Coronary artery (tissue), 2 donors: ENCODE data around the gene MSTN.

Source experiments
- DNase-seq: peaks from one replicate; pipeline ENCODE4 v3.0.0-alpha.2; 2017; ENCODE audit warnings: low spot score
- H3K27ac ChIP-seq, 2 donors: fragments of 200-600 bp; sonication (generic); one replicate each; pipeline ENCODE4 v1.5.1; 2016 to 2019
- H3K4me3 ChIP-seq: fragments of 200-600 bp; sonication (generic); 2 replicates; pipeline ENCODE4 v1.5.1; 2016; ENCODE audit warnings: mild to moderate bottlenecking, moderate library complexity
- TF ChIP-seq, protein P1 (sequence below): fragments of 200-600 bp; sonication (generic); IDR thresholded peaks from one replicate; pipeline ENCODE4 v1.5.1; 2019; ENCODE audit warnings: antibody characterized with exemption

Gene MSTN

DNA sequence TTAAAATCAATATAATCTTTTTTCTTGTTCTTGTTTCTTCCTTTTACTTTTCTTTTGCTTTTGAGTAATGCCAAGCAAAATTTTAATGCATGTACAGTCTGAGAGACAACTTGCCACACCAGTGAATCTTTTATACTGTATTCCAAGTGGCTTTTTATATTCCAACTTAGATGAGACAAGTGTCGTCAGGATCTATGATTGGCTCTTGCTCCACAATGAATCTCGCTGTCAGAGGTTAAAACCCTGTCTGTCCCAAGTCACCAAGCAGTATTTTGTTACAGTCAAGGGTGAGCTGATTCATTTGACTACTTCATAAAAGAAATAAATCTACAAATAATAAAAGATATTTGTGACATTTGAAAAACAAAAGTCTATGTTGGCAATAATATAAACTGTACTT, at the start of gene MSTN:
Gene MSTN (minus strand): TSS at position 129 of the 400 bp plus-strand sequence. CDS start 133 bp downstream, outside the sequence.
- H3K4me3 ChIP-seq, result no peak within 1 kb of the TSS

DNA sequence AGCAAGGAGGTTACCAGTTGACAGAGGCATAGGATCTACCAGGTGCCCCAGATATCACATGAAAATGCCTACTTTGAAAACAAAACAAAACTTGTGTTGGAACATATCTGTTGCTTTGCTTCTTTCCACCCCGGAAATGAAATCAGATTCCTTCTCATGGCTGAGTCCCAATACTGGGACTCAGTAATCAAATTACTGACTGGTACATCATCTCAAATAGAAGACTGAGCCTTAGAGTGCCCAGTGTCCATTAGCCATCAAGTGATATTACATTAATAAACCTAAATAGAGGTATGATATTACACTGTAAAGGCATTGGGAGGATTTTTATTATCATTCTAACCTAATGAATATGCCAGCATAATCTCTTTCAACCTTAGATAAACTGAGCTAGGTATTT, 48.6 kb upstream of the MSTN start:
- TF ChIP-seq, protein P1, sequence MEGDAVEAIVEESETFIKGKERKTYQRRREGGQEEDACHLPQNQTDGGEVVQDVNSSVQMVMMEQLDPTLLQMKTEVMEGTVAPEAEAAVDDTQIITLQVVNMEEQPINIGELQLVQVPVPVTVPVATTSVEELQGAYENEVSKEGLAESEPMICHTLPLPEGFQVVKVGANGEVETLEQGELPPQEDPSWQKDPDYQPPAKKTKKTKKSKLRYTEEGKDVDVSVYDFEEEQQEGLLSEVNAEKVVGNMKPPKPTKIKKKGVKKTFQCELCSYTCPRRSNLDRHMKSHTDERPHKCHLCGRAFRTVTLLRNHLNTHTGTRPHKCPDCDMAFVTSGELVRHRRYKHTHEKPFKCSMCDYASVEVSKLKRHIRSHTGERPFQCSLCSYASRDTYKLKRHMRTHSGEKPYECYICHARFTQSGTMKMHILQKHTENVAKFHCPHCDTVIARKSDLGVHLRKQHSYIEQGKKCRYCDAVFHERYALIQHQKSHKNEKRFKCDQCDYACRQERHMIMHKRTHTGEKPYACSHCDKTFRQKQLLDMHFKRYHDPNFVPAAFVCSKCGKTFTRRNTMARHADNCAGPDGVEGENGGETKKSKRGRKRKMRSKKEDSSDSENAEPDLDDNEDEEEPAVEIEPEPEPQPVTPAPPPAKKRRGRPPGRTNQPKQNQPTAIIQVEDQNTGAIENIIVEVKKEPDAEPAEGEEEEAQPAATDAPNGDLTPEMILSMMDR, result no peak
- DNase-seq, result no peak
- Histone ChIP-seq H3K27ac (no peak overlapping the region), H3K4me3 (no peak overlapping the region)

More for the DNA sequence above, at the start of gene MSTN:
- TF ChIP-seq, protein P1, result no peak
- no peak for DNase-seq
- no peak within 1 kb of the TSS for H3K27ac ChIP-seq

DNA sequence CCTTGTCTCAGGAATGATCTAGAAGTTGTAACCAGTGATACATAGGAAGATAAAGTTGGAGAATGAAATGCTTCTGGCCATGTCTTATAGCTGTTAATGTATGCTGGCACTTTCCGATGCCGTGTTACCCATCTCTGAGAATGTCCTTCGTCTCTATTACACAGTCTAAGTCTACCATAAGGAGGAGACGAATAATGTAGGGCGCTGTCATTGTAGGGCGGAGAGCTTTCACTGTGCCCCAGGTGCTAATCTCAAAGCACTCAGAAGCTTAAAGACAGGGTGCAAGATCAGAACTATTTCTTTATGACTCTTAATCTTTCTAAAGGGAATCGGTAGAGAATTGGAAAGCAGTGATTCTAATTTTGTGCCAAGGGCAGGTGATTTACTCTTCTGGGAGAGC, 48.2 kb upstream of the MSTN start:
- DNase-seq, result no peak
- no peak overlapping the region for H3K4me3 ChIP-seq
- H3K27ac ChIP-seq, result no peak overlapping the region
- TF ChIP-seq, protein P1, result no peak

DNA sequence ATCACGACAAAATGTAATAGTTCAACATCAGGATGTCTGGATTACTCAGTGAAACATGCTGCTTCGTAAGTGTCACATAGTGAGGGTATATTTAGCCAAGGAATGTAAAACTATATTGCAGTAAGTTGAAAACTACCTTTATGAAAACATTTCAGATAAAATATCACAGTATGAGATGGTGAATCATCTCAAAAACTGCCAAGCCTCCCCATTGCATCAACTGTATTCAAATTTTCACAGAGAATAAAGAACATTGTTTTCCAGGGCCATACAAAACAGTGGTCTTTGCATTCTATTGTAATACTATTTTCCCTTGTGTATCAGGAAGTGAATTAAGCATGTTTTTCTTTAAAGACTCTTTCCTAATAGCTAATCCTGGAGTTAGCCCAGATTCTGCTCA, 47.6 kb upstream of the MSTN start:
- TF ChIP-seq, protein P1, result no peak
- no peak for DNase-seq
- Histone ChIP-seq H3K4me3 (no peak overlapping the region), H3K27ac (no peak overlapping the region)

DNA sequence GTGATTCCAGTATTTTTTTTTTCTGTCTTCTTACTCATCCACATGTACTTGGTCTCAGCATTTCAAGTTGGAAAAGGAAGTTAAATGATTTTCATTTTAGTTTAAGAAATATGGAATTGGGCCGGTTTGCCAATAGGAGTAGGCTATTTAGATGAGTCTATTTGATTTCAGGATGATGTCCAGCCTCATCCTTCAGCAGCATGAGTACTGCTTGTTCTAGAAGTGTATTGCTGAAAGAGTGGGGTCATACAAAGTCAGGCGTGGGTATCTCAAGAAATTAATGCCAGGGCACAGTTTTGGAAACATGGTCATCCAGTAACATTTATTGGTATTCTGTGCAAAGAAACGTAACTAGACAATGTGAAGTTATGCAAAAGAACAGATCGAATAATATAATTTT, 44.9 kb upstream of the MSTN start:
- TF ChIP-seq, protein P1, result no peak
- no peak for DNase-seq
- H3K4me3 ChIP-seq, result no peak overlapping the region
- H3K27ac ChIP-seq, result no peak overlapping the region

DNA sequence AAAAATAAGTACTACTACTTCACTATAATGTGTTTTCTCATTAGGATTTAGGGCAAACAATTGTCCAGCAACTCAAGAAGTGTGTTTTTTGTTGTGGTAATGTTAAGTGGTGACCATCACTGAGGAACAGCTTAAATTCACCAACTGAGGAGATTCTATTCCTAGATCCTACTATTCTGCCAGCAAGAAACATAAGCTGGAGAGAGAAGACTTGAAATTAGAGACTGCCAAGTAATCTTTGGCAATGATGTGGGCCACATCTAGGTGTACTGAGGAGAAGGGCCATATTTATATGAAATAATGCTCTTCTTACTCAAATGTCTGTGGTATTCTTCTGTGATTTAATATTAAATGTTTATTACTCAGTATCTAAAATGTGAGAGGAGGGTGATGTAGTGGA, 44.3 kb upstream of the MSTN start:
- H3K27ac ChIP-seq, result no peak overlapping the region
- H3K4me3 ChIP-seq, result no peak overlapping the region
- TF ChIP-seq, protein P1, result no peak
- no peak for DNase-seq

DNA sequence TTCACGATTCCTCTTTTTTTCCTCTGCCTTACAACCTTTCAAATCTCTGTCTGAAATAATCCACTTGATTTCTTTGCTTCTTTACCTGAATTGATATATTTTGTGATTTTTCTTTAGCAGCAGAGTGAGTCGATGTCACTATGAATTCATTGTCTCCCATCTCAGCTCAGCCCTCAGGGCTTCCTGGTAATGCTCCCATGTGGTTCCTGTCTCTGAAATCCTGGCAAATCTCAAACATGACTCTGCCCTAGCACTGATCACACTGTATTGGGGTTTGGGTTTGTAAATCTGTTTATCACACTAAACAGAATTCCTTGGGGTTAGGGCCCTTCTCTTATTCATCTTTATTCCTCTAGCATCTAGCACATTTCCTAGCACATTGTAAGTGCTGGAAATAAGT, 43.0 kb upstream of the MSTN start:
- no peak overlapping the region for H3K4me3 ChIP-seq

More for the DNA sequence above, 43.0 kb upstream of the MSTN start:
- no peak overlapping the region for H3K27ac ChIP-seq
- no peak for DNase-seq
- TF ChIP-seq, protein P1, result no peak
